ENCODE results near the gene CUX1. TPM values are rescaled to one million over a fixed set of nuclear protein-coding genes. Genes with fewer than 3 reads are reported as not detected.
A peak's percentile ranks its signal among the peaks of the same experiment; 100 is the strongest.

Gene CUX1
- total RNA-seq, 4 donors from 2014 or later, result 64.1 to 142 (median 111) TPM

- peak overlapping the region in 1 of 4 donors; percentile 40 for H3K27ac ChIP-seq
- H3K36me3 ChIP-seq, result no peaks in the 10 kb centered on the region
- H3K27me3 ChIP-seq, result no peaks in the 10 kb centered on the region
- DNase-seq, result no peak
- TF ChIP-seq POLR2A (IDR thresholded peaks at IDR 0.05) (no peak), CTCF (IDR thresholded peaks at IDR 0.05) (no peak)
- no peaks in the 10 kb centered on the region for H3K9me3 ChIP-seq
- no peak overlapping the region for H3K4me3 ChIP-seq
- H3K4me1 ChIP-seq, result peaks cover 0 to 31% (median 5%) of the 10 kb centered on the region in 4 donors
Measured at GRCh38 chr7:101859411-101860106, 42.1 kb downstream of the CUX1 start.

- Histone ChIP-seq H3K27ac (no peak overlapping the region), H3K36me3 (no peaks in the 10 kb centered on the region), H3K27me3 (no peaks in the 10 kb centered on the region), H3K4me1 (peaks cover 0 to 26% (median 5%) of the 10 kb centered on the region in 4 donors), H3K9me3 (no peaks in the 10 kb centered on the region), H3K4me3 (no peak overlapping the region)
- TF ChIP-seq CTCF (IDR thresholded peaks at IDR 0.05) (no peak), POLR2A (IDR thresholded peaks at IDR 0.05) (no peak)
- DNase-seq, result no peak
Measured at GRCh38 chr7:101860316-101861217, 43.1 kb downstream of the CUX1 start.

GRCh38 chr7:101861218-101861775 lies 43.9 kb downstream of the CUX1 start:
- H3K9me3 ChIP-seq, result no peaks in the 10 kb centered on the region
- H3K4me3 ChIP-seq, result no peak overlapping the region
- TF ChIP-seq POLR2A (IDR thresholded peaks at IDR 0.05) (no peak), CTCF (IDR thresholded peaks at IDR 0.05) (no peak)
- no peaks in the 10 kb centered on the region for H3K36me3 ChIP-seq
- no peaks in the 10 kb centered on the region for H3K27me3 ChIP-seq
- H3K27ac ChIP-seq, result no peak overlapping the region
- no peak for DNase-seq
- peaks cover 0 to 19% (median 3%) of the 10 kb centered on the region in 4 donors for H3K4me1 ChIP-seq

- no peaks in the 10 kb centered on the region for H3K27me3 ChIP-seq
- no peak for DNase-seq
- no peak overlapping the region for H3K4me3 ChIP-seq
- no peak overlapping the region for H3K27ac ChIP-seq
- peaks cover 0 to 16% (median 2%) of the 10 kb centered on the region in 4 donors for H3K4me1 ChIP-seq
- no peak for TF ChIP-seq POLR2A (IDR thresholded peaks at IDR 0.05)
- no peak for TF ChIP-seq CTCF (IDR thresholded peaks at IDR 0.05)
- no peaks in the 10 kb centered on the region for H3K9me3 ChIP-seq
- no peaks in the 10 kb centered on the region for H3K36me3 ChIP-seq
Measured at GRCh38 chr7:101862280-101863220, 45.1 kb downstream of the CUX1 start.

GRCh38 chr7:101863598-101863997 lies 46.2 kb downstream of the CUX1 start:
- Histone ChIP-seq H3K9me3 (no peaks in the 10 kb centered on the region), H3K4me3 (no peak overlapping the region), H3K4me1 (peaks cover 0 to 15% (median 0%) of the 10 kb centered on the region in 4 donors), H3K27ac (no peak overlapping the region), H3K36me3 (no peaks in the 10 kb centered on the region), H3K27me3 (no peaks in the 10 kb centered on the region)
- DNase-seq, result no peak
- TF ChIP-seq POLR2A (IDR thresholded peaks at IDR 0.05), result no peak
- TF ChIP-seq CTCF (IDR thresholded peaks at IDR 0.05), result no peak
